ENCODE measurements around the gene CPT1A.

Gene CPT1A

GRCh38 chr11:68772936-68773335 is 68.8 kb downstream of the CPT1A start:
- Histone ChIP-seq H3K27ac (ENCODE audit: low read depth, low read length) (no peak overlapping the region), H2AFZ (ENCODE audit: low read depth, low read length, severe bottlenecking) (no peak overlapping the region), H3K27me3 (ENCODE audit: low read length) (no peaks in the 10 kb centered on the region), H3K9me2 (replicated peaks; ENCODE audit: insufficient read depth, low read length) (no peaks in the 10 kb centered on the region), H3K9me3 (ENCODE audit: insufficient read depth, low read length) (no peaks in the 10 kb centered on the region), H4K20me1 (ENCODE audit: low read depth, low read length) (no peaks in the 10 kb centered on the region), H3K36me3 (ENCODE audit: low read length) (no peaks in the 10 kb centered on the region), H3K9ac (ENCODE audit: low read length) (no peak overlapping the region), H3F3A (ENCODE audit: insufficient read depth) (no peaks in the 10 kb centered on the region), H3K4me3 (ENCODE audit: insufficient read depth, low read length, poor library complexity, severe bottlenecking) (no peak overlapping the region), H3K79me2 (ENCODE audit: insufficient read depth, low read length) (no peaks in the 10 kb centered on the region), H3K4me2 (ENCODE audit: low read depth, low read length, poor library complexity, severe bottlenecking) (no peak overlapping the region)
- TF ChIP-seq CTCF (IDR thresholded peaks at IDR 0.05; ENCODE audit: insufficient read depth, low read length, poor library complexity, severe bottlenecking) (no peak), EZH2phosphoT487 (conservative IDR thresholded peaks at IDR 0.05; ENCODE audit: low read length) (no peak)

- Histone ChIP-seq H3K36me3 (ENCODE audit: low read length) (no peaks in the 10 kb centered on the region), H4K20me1 (ENCODE audit: low read depth, low read length) (no peaks in the 10 kb centered on the region)
- TF ChIP-seq CTCF (IDR thresholded peaks at IDR 0.05; ENCODE audit: insufficient read depth, low read length, poor library complexity, severe bottlenecking) (no peak), EZH2phosphoT487 (conservative IDR thresholded peaks at IDR 0.05; ENCODE audit: low read length) (no peak)
Measured at GRCh38 chr11:68770781-68771180, 70.9 kb downstream of the CPT1A start.

GRCh38 chr11:68767672-68768071 is 74.0 kb downstream of the CPT1A start:
- no peaks in the 10 kb centered on the region for H3F3A ChIP-seq (ENCODE audit: insufficient read depth)
- no peak for TF ChIP-seq CTCF (IDR thresholded peaks at IDR 0.05; ENCODE audit: insufficient read depth, low read length, poor library complexity, severe bottlenecking)
- no peak for TF ChIP-seq EZH2phosphoT487 (conservative IDR thresholded peaks at IDR 0.05; ENCODE audit: low read length)
- H3K9me3 ChIP-seq (ENCODE audit: insufficient read depth, low read length): no peaks in the 10 kb centered on the region
- H3K9ac ChIP-seq (ENCODE audit: low read length): no peak overlapping the region
- no peaks in the 10 kb centered on the region for H3K9me2 ChIP-seq (replicated peaks; ENCODE audit: insufficient read depth, low read length)
- H3K4me3 ChIP-seq (ENCODE audit: insufficient read depth, low read length, poor library complexity, severe bottlenecking): no peak overlapping the region
- no peaks in the 10 kb centered on the region for H3K79me2 ChIP-seq (ENCODE audit: insufficient read depth, low read length)
- no peak overlapping the region for H3K27ac ChIP-seq (ENCODE audit: low read depth, low read length)
- no peak overlapping the region for H2AFZ ChIP-seq (ENCODE audit: low read depth, low read length, severe bottlenecking)
- no peaks in the 10 kb centered on the region for H4K20me1 ChIP-seq (ENCODE audit: low read depth, low read length)
- H3K27me3 ChIP-seq (ENCODE audit: low read length): no peaks in the 10 kb centered on the region
- H3K36me3 ChIP-seq (ENCODE audit: low read length): no peaks in the 10 kb centered on the region
- no peak overlapping the region for H3K4me2 ChIP-seq (ENCODE audit: low read depth, low read length, poor library complexity, severe bottlenecking)

More at GRCh38 chr11:68770781-68771180, 70.9 kb downstream of the CPT1A start:
- H3K27ac ChIP-seq (ENCODE audit: low read depth, low read length): no peak overlapping the region
- H3K9me3 ChIP-seq (ENCODE audit: insufficient read depth, low read length): no peaks in the 10 kb centered on the region
- H2AFZ ChIP-seq (ENCODE audit: low read depth, low read length, severe bottlenecking): no peak overlapping the region
- no peak overlapping the region for H3K4me2 ChIP-seq (ENCODE audit: low read depth, low read length, poor library complexity, severe bottlenecking)
- H3K27me3 ChIP-seq (ENCODE audit: low read length): no peaks in the 10 kb centered on the region
- H3K4me3 ChIP-seq (ENCODE audit: insufficient read depth, low read length, poor library complexity, severe bottlenecking): no peak overlapping the region
- no peaks in the 10 kb centered on the region for H3K9me2 ChIP-seq (replicated peaks; ENCODE audit: insufficient read depth, low read length)
- H3K79me2 ChIP-seq (ENCODE audit: insufficient read depth, low read length): no peaks in the 10 kb centered on the region
- H3F3A ChIP-seq (ENCODE audit: insufficient read depth): no peaks in the 10 kb centered on the region
- H3K9ac ChIP-seq (ENCODE audit: low read length): no peak overlapping the region
